Glutamatergic neuron (in vitro differentiated cells): ENCODE results near the gene CHTF18. TPM values are rescaled to one million over a fixed set of nuclear protein-coding genes. Genes with fewer than 3 reads are reported as not detected.
"Not testable (repeated sequence)": the region's sequence is repeated elsewhere in the genome, so short reads cannot be mapped to it uniquely, and the experiment has no call there.

Experiments
- DNase-seq: peaks from one replicate; pipeline ENCODE4 v3.0.0; 2022
- H3K27ac Mint-ChIP-seq: one replicate; pipeline ENCODE4 v1.8.0; 2020; ENCODE audit warnings: mild to moderate bottlenecking, mixed read lengths, inconsistent platforms; ENCODE audit not compliant: unreplicated experiment
- H3K27me3 Mint-ChIP-seq: one replicate; pipeline ENCODE4 v1.8.0; 2020; ENCODE audit warnings: mild to moderate bottlenecking, moderate library complexity, mixed read lengths, inconsistent platforms; ENCODE audit not compliant: unreplicated experiment
- H3K36me3 Mint-ChIP-seq: one replicate; pipeline ENCODE4 v1.8.0; 2020; ENCODE audit warnings: mild to moderate bottlenecking, mixed read lengths, inconsistent platforms; ENCODE audit not compliant: unreplicated experiment
- H3K4me1 Mint-ChIP-seq: one replicate; pipeline ENCODE4 v1.8.0; 2020; ENCODE audit warnings: mild to moderate bottlenecking, low read depth, mixed read lengths, inconsistent platforms; ENCODE audit not compliant: unreplicated experiment
- H3K4me3 Mint-ChIP-seq: one replicate; pipeline ENCODE4 v1.8.0; 2020; ENCODE audit warnings: mild to moderate bottlenecking, mixed read lengths, inconsistent platforms; ENCODE audit not compliant: unreplicated experiment
- H3K9me3 Mint-ChIP-seq: one replicate; pipeline ENCODE4 v1.8.0; 2020; ENCODE audit warnings: mild to moderate bottlenecking, moderate library complexity, mixed read lengths, inconsistent platforms; ENCODE audit not compliant: unreplicated experiment
- total RNA-seq: library from RNA; stranded (reverse); fragmentation: NEBNext Ultra II Directional; extraction: Animal tissue kit (Norgen Biotek cat#: 25700); gene quantifications from one replicate; pipeline ENCODE4 v1.2.1, GENCODE V29; 2021; ENCODE audit not compliant: unreplicated experiment
- TF ChIP-seq, protein P1 (sequence below): fragments of 200-600 bp; sonication (generic); IDR thresholded peaks from one replicate; pipeline ENCODE4 v1.5.0; 2021; ENCODE audit not compliant: partially characterized antibody, unreplicated experiment

Gene CHTF18
- total RNA-seq, 1 donor from 2014 or later, result 49.2 TPM

DNA sequence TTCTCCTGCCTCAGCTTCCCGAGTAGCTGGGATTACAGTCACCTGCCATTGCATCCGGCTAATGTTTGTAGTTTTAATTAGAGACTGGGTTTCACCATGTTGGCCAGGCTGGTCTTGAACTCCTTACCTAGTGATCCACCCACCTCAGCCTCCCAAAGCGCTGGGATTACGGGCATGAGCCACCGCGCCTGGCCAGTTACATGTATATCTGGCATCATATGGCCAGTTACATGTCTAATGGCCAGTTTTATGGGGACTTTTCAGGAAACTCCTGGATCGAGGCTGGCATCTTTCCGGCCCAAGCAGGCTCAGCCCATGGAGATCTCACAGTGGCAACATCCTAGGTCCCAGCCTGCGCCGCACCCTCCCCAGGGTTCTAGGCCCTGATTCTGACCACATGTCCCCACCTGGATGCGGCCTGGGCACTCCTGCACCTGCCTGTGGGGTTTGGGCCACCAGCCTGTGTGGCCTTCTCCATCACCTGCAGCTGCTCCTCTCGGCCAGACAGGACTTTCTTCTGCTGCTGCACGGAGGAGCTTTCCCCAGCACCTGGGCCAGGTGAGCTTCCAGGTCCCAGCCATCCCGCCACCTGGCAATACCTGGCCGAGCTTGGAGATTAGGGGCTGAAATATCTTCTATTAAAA lies 46.3 kb upstream of the CHTF18 start:
- Mint-ChIP-seq H3K4me1 (no peaks in the 10 kb centered on the region), H3K27me3 (peaks cover 8% of the 10 kb centered on the region), H3K4me3 (peak overlapping the region; percentile 84), H3K36me3 (no peaks in the 10 kb centered on the region), H3K27ac (no peak overlapping the region), H3K9me3 (peaks cover 4% of the 10 kb centered on the region)
- DNase-seq, result no peak
- TF ChIP-seq, protein P1, sequence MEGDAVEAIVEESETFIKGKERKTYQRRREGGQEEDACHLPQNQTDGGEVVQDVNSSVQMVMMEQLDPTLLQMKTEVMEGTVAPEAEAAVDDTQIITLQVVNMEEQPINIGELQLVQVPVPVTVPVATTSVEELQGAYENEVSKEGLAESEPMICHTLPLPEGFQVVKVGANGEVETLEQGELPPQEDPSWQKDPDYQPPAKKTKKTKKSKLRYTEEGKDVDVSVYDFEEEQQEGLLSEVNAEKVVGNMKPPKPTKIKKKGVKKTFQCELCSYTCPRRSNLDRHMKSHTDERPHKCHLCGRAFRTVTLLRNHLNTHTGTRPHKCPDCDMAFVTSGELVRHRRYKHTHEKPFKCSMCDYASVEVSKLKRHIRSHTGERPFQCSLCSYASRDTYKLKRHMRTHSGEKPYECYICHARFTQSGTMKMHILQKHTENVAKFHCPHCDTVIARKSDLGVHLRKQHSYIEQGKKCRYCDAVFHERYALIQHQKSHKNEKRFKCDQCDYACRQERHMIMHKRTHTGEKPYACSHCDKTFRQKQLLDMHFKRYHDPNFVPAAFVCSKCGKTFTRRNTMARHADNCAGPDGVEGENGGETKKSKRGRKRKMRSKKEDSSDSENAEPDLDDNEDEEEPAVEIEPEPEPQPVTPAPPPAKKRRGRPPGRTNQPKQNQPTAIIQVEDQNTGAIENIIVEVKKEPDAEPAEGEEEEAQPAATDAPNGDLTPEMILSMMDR, result no peak

DNA sequence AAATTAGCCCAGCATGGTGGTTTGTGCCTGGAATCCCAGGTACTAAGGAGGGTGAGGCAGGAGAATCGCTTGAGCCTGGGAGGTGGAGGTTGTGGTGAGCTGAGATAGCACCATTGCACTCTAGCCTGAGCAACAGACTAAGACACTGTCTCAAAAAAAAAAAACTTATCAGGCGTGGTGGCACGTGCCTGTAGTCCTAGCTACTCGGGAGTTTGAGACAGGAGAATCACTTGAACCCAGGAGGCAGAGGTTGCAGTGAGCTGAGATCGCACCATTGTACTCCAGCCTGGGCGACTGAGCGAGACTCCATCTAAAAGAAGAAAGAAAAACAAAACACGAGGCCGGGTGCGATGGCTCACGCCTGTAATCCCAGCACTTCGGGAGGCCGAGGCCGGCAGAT lies 45.5 kb upstream of the CHTF18 start:
- H3K4me1 Mint-ChIP-seq, H3K36me3 Mint-ChIP-seq, DNase-seq, H3K4me3 Mint-ChIP-seq, H3K9me3 Mint-ChIP-seq, H3K27ac Mint-ChIP-seq, H3K27me3 Mint-ChIP-seq: not testable (repeated sequence)

DNA sequence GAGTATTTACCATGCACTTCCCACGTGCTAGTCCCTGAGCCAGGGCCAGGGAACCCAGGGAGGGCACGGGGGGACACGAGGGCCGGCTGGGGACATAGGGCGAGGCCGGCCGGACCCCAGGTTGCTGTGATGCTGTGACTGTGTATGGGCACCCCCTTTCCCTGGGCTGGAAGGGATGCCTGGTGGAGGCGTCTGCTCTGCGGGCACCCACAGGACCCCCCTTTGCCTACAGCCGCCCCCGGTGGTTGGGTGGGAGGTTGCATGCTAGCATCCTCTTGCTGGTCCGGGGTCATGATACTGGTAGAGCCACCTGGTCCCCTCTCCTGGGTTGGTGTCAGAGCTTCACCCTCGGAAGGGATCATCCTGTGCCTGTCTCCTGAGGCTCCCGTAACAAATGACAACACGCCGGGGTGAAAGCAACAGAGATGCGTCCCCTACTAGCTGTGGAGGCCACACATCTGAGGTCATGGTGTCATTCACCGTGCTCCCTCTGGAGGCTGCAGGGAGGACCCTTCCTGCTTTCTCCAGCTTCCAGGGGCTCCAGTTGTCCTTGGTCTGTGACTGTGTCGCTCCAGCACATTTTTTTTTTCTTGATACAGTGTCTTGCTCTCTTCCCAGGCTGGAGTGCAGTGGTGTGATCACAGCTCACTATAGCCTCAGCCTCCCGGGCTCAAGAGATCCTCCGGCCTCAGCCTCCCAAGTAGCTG lies 44.5 kb upstream of the CHTF18 start:
- H3K4me1 Mint-ChIP-seq, result no peaks in the 10 kb centered on the region
- DNase-seq, result no peak
- TF ChIP-seq, protein P1, result peak; percentile 42
- peaks cover 1% of the 10 kb centered on the region for H3K9me3 Mint-ChIP-seq
- no peak overlapping the region for H3K27ac Mint-ChIP-seq
- no peak overlapping the region for H3K4me3 Mint-ChIP-seq
- no peaks in the 10 kb centered on the region for H3K36me3 Mint-ChIP-seq
- peaks cover 8% of the 10 kb centered on the region for H3K27me3 Mint-ChIP-seq

DNA sequence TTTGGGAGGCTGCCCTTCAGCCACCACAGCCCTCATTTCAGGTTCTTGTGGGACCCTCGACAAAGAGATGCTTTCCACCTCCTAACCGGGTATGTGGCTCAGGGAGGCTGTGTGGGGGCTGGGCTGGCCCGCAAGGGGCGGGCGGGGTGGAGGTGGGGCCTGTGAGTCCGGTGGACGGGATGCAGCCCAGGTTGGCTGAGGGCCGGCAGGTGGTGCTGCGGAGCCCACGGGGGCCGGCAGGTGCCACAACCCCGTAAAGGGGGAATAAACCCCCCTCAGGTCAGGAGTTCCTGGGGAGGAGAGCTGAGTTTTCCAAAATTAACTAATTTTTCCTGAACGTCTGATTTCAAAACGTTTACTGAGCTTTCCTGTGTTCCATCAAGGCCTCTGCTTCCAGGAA lies 42.7 kb upstream of the CHTF18 start:
- Mint-ChIP-seq H3K4me3 (no peak overlapping the region), H3K36me3 (no peaks in the 10 kb centered on the region), H3K9me3 (peaks cover 1% of the 10 kb centered on the region), H3K4me1 (no peaks in the 10 kb centered on the region), H3K27ac (no peak overlapping the region), H3K27me3 (no peaks in the 10 kb centered on the region)
- no peak for DNase-seq
- TF ChIP-seq, protein P1, result peak; percentile 12

DNA sequence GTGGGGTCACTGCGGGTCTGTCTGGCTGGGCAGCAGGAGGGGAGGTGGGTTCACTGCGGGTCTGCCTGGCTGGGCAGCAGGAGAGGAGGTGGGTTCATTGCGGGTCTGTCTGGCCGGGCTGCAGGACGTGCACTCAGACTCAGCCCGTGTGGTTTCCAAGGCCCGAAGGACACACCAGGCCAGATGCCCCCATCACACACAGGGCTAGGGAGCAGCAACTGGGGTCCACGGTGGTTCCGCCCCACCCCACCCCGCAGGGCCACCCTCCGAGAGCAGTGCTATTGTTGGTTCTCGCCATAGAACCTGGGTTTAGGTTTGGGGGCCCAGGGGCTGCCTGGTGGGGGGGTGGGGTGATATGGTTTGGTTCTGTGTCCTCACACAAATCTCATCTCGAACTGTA lies 41.8 kb upstream of the CHTF18 start:
- no peaks in the 10 kb centered on the region for H3K36me3 Mint-ChIP-seq

More for the DNA sequence above, 41.8 kb upstream of the CHTF18 start:
- no peak overlapping the region for H3K27ac Mint-ChIP-seq
- H3K4me3 Mint-ChIP-seq, result no peak overlapping the region
- no peaks in the 10 kb centered on the region for H3K9me3 Mint-ChIP-seq
- peaks cover 6% of the 10 kb centered on the region for H3K4me1 Mint-ChIP-seq
- TF ChIP-seq, protein P1, result no peak
- peaks cover 3% of the 10 kb centered on the region for H3K27me3 Mint-ChIP-seq
- DNase-seq, result no peak
